GM13976 (cell line): ENCODE measurements around the gene PCSK6.

Experiments used
- DNase-seq: peaks from one replicate; pipeline ENCODE4 v3.0.0; 2012; ENCODE audit warnings: low spot score
- in situ Hi-C: fragments of 300-500 bp; cut with MboI; formaldehyde crosslinking; loops from one replicate; pipeline ENCODE4 v1.12.0; 2022; ENCODE audit warnings: low sequenced_read_pairs, mixed read lengths, inconsistent platforms; ENCODE audit not compliant: unreplicated experiment
- TF ChIP-seq, protein P1 (sequence below): IDR thresholded peaks from 2 replicates; pipeline ENCODE4 v1.5.1; 2012; ENCODE audit warnings: borderline replicate concordance, mild to moderate bottlenecking; ENCODE audit not compliant: insufficient read depth; ENCODE audit errors: extremely low read depth, missing control alignments, control extremely low read depth

PCSK6 gene

GRCh38 chr15:101535170-101535902 lies 45.8 kb upstream of the PCSK6 start:
- in situ Hi-C loops: no loop called here
- DNase-seq: no peak
- TF ChIP-seq, protein P1, sequence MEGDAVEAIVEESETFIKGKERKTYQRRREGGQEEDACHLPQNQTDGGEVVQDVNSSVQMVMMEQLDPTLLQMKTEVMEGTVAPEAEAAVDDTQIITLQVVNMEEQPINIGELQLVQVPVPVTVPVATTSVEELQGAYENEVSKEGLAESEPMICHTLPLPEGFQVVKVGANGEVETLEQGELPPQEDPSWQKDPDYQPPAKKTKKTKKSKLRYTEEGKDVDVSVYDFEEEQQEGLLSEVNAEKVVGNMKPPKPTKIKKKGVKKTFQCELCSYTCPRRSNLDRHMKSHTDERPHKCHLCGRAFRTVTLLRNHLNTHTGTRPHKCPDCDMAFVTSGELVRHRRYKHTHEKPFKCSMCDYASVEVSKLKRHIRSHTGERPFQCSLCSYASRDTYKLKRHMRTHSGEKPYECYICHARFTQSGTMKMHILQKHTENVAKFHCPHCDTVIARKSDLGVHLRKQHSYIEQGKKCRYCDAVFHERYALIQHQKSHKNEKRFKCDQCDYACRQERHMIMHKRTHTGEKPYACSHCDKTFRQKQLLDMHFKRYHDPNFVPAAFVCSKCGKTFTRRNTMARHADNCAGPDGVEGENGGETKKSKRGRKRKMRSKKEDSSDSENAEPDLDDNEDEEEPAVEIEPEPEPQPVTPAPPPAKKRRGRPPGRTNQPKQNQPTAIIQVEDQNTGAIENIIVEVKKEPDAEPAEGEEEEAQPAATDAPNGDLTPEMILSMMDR: no peak

- in situ Hi-C loops: no loop called here
- TF ChIP-seq, protein P1: no peak
- no peak for DNase-seq
Measured at GRCh38 chr15:101534376-101534970, 45.0 kb upstream of the PCSK6 start.

DNA sequence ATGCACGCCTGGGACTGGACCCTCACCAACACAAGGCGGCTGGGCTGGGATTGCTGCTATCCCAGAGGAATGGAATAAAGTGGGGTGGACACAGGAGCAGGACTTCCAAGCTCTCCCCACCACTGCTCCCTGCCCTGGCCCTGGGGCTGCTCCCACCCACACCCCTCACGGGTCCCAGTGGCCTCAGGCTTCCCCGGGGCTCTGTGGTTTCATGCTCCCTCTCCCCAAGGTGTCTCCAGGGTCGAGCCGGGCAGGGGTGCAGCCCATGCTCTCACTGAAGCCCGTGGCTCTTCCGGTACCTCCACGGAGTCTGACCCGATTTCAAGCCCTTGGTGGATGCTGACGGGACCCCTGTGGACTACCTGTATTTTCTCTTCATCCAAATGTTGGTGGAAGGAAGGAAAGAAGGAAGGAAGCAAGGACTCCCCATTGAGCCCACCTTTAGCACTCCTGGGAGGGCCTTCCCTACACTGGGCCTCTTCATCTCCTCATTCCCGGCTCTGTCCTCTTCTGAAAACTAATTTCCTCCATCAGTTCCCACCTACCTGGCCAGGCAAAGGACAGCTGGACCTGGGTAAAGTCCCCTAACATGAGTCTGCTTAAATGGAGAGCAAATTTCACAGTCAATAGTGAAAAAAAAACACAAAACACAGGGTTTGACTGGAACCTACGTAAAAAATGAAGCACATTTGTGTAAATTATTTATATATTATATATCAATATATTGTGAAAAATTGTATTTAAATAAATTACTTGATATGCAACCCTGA lies 44.0 kb upstream of the PCSK6 start:
- TF ChIP-seq, protein P1: no peak
- no peak for DNase-seq
- in situ Hi-C loops: no loop called here

GRCh38 chr15:101532865-101533264 lies 43.4 kb upstream of the PCSK6 start:
- no peak for DNase-seq
- TF ChIP-seq, protein P1: no peak
- in situ Hi-C loops: no loop called here

DNA sequence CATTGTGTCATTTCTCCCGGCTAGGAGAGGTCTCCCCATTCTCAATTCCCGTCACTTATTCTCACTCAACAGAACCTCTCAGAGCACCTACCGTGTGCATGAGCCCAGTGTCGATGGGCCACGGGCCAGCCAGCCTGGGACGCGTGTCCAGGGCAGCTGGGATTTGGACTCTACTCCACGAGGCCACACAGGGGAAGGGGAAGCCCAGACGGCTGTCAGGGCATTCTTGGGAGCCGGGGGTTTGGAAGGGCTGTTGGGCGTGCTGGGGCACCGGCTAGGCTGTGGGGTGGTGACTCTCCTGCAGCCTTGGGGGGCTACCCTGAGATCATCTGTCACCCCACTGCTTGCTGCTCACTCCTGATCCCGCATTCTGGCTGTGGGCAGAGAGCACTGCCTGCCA lies 41.7 kb upstream of the PCSK6 start:
- DNase-seq: peak; percentile 9
- TF ChIP-seq, protein P1: no peak
- in situ Hi-C loops: no loop called here

GRCh38 chr15:101530224-101530958 lies 40.9 kb upstream of the PCSK6 start:
- DNase-seq: peak; percentile 6
- TF ChIP-seq, protein P1: no peak
- in situ Hi-C loops: no loop called here
